PC-9 (cell line): ENCODE measurements around the gene PLXNA3.

ENCODE experiments used
- EZH2 ChIP-seq: fragments of 200-600 bp; sonication (generic); IDR thresholded peaks from 2 replicates; pipeline ENCODE4 v1.8.0; 2017; ENCODE audit warnings: antibody characterized with exemption, low read depth
- TF ChIP-seq, protein P1 (sequence below): fragments of 200-600 bp; sonication (generic); conservative IDR thresholded peaks from 2 replicates; pipeline ENCODE4 v1.6.1; 2017; ENCODE audit warnings: mixed run types, antibody characterized with exemption, mild to moderate bottlenecking, moderate library complexity

DNA sequence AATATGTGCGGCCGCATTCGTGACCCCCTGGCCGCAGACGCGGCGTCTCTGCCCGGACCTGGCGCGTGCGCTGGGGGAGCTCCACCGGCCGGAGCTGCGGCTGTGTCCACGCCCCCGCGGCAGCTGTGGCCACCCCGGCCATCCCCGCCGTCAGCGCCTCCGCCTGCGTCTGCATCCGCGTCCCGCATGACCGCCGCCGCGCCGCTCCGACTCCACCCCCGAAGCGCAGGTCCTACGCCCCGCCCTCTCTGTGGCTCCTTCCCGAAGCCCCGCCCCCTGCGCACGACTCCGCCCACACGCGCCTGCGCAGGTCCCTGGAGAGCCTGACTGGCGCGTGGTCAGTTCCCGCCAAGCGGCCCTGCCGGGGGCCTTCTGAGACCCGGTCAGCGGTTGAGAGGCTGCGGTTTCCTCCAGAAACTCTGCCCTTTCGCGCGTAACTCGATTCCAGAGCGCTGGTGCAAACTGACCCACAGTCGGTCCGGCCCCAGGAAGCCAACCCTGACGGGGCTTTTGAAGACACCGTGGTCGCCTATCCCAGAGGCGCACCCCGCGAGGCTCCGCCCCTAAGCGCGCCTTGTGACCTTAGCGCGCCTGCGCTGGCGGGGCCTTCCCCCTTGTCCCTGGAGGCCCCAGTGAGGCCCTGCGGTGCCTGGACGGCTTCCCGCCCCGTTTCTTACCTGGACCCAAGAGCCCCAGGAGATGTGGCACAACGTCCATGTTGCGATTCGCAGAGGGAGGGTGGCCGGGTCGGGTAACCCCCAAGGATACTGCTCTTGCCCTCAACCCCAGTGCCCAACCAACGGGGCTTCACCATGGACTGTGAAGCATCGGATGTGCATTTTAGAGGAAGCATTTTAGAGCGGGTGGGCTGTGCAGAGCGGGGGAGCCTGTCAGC is 20.9 kb downstream of the PLXNA3 start, which contains the start of gene LAGE3:
- TF ChIP-seq, protein P1, sequence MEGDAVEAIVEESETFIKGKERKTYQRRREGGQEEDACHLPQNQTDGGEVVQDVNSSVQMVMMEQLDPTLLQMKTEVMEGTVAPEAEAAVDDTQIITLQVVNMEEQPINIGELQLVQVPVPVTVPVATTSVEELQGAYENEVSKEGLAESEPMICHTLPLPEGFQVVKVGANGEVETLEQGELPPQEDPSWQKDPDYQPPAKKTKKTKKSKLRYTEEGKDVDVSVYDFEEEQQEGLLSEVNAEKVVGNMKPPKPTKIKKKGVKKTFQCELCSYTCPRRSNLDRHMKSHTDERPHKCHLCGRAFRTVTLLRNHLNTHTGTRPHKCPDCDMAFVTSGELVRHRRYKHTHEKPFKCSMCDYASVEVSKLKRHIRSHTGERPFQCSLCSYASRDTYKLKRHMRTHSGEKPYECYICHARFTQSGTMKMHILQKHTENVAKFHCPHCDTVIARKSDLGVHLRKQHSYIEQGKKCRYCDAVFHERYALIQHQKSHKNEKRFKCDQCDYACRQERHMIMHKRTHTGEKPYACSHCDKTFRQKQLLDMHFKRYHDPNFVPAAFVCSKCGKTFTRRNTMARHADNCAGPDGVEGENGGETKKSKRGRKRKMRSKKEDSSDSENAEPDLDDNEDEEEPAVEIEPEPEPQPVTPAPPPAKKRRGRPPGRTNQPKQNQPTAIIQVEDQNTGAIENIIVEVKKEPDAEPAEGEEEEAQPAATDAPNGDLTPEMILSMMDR = no peak
- TF ChIP-seq EZH2 = no peak
